Upper lobe of left lung (tissue), 6 donors: ENCODE results near the gene NHLRC2. TPM values are rescaled to one million over a fixed set of nuclear protein-coding genes. Genes with fewer than 3 reads are reported as not detected.
A peak's percentile ranks its signal among the peaks of the same experiment; 100 is the strongest.

ENCODE experiments used
- ATAC-seq, 2 donors: fragments of 200-7000 bp; cut with Tn5 transposase; one replicate each; pipeline ENCODE4 v1.9.1; 2022; ENCODE audit warnings: mild to moderate bottlenecking in 2 of 2, moderate library complexity in 2 of 2; ENCODE audit not compliant: low FRiP score in 2 of 2
- DNase-seq, 2 donors: peaks; one replicate each; pipeline ENCODE4 v3.0.0-alpha.2; 2019 to 2020
- H3K27ac ChIP-seq, 4 donors: fragments of 200-600 bp; sonication (generic); one replicate each; pipeline ENCODE4 v1.5.1; 2016 to 2019
- H3K27me3 ChIP-seq, 4 donors: fragments of 200-600 bp; sonication (generic); one replicate each; pipeline ENCODE4 v1.5.1; 2017 to 2019
- H3K36me3 ChIP-seq, 4 donors: fragments of 200-600 bp; sonication (generic); one replicate each; pipeline ENCODE4 v1.5.1; 2016 to 2019
- H3K4me1 ChIP-seq, 4 donors: fragments of 200-600 bp; sonication (generic); one replicate each; pipeline ENCODE4 v1.5.1; 2018 to 2019
- H3K4me3 ChIP-seq, 4 donors: fragments of 200-600 bp; sonication (generic); one replicate each; pipeline ENCODE4 v1.5.1; 2017 to 2019; ENCODE audit warnings: mild to moderate bottlenecking in 2 of 4, moderate library complexity in 1 of 4
- H3K9me3 ChIP-seq, 4 donors: fragments of 200-600 bp; sonication (generic); one replicate each; pipeline ENCODE4 v1.5.1; 2018 to 2019
- CTCF ChIP-seq, 6 experiments: fragments of 450-650 bp in 4 of 6; fragments of 200-600 bp in 2 of 6; sonication (generic) in 2 of 6; IDR thresholded peaks; one replicate each; pipeline ENCODE4 v1.5.1; 2016 to 2019; ENCODE audit warnings: antibody characterized with exemption in 6 of 6
- EP300 ChIP-seq, 4 donors: sonication (generic); formaldehyde crosslinking; IDR thresholded peaks; one replicate each; pipeline ENCODE4 v1.5.1; 2017; ENCODE audit warnings: antibody characterized with exemption in 4 of 4, control low read depth in 2 of 4
- POLR2A ChIP-seq, 4 donors: fragments of 450-650 bp; IDR thresholded peaks; one replicate each; pipeline ENCODE4 v1.5.1; 2016 to 2017; ENCODE audit warnings: antibody characterized with exemption in 4 of 4, mild to moderate bottlenecking in 2 of 4
- POLR2AphosphoS5 ChIP-seq, 2 donors: sonication (generic); formaldehyde crosslinking; IDR thresholded peaks; one replicate each; pipeline ENCODE4 v1.5.1; 2017; ENCODE audit warnings: antibody characterized with exemption in 2 of 2
- WGBS, 2 donors: methylation state at CpG; one replicate each; pipeline ENCODE4 v1.1.5; 2017 to 2018; 5-methylcytosine and 5-hydroxymethylcytosine counted together
- total RNA-seq, 6 donors: library from RNA; depleted of rRNA in 4 of 6; stranded (reverse); fragments of >200 nt in 4 of 6; gene quantifications; one replicate each; pipeline versions ENCODE4 v1.1.0 to v1.2.1, GENCODE V29; 2016 to 2021
- donor health status: DM: no; HTN: no; CAD: no; lungs with moderate emphysema.
- donor health status: DM: no; HTN: yes; CAD: no; lungs with severe emphysema.

Gene NHLRC2
- total RNA-seq, 6 donors from 2014 or later, result 24.2 to 55.5 (median 39.7) TPM

GRCh38 chr10:113921561-113922370 lies 67.3 kb downstream of the NHLRC2 start:
- TF ChIP-seq POLR2AphosphoS5 (IDR thresholded peaks at IDR 0.05), result peak; percentile 40 to 74
- TF ChIP-seq CTCF (IDR thresholded peaks at IDR 0.05), result no peak
- peak in 2 of 4 donors; percentile 73 to 81 for TF ChIP-seq EP300 (IDR thresholded peaks at IDR 0.05)
- peaks cover 7 to 28% (median 15%) of the 10 kb centered on the region in 4 donors for H3K4me1 ChIP-seq
- no peak for DNase-seq
- peak overlapping the region in 3 of 4 donors; percentile 47 to 73 (median 59) for H3K27ac ChIP-seq
- WGBS, 2 donors, result 46 to 48% methylated on average over 5 of the region's 5 CpGs
- no peaks in the 10 kb centered on the region for H3K36me3 ChIP-seq
- no peaks in the 10 kb centered on the region for H3K27me3 ChIP-seq
- no peak overlapping the region for H3K4me3 ChIP-seq
- ATAC-seq, result no peak
- peaks cover 0 to 4% (median 0%) of the 10 kb centered on the region in 4 donors for H3K9me3 ChIP-seq

- Histone ChIP-seq H3K4me1 (peaks cover 10 to 32% (median 21%) of the 10 kb centered on the region in 4 donors), H3K27ac (peak overlapping the region in 3 of 4 donors; percentile 47 to 73 (median 59)), H3K4me3 (no peak overlapping the region), H3K27me3 (no peaks in the 10 kb centered on the region), H3K36me3 (no peaks in the 10 kb centered on the region), H3K9me3 (peaks cover 0 to 4% (median 0%) of the 10 kb centered on the region in 4 donors)
- DNase-seq, result no peak
- TF ChIP-seq CTCF (IDR thresholded peaks at IDR 0.05), result no peak
- TF ChIP-seq POLR2AphosphoS5 (IDR thresholded peaks at IDR 0.05), result peak in 1 of 2 donors; percentile 33
- no peak for TF ChIP-seq POLR2A (IDR thresholded peaks at IDR 0.05)
- no peak for ATAC-seq
- 53 to 56% methylated on average over 6 to 8 of the region's 8 CpGs for WGBS, 2 donors
These were observed 68.5 kb downstream of the NHLRC2 start for GRCh38 chr10:113922787-113923570.

- Histone ChIP-seq H3K36me3 (no peaks in the 10 kb centered on the region), H3K27me3 (no peaks in the 10 kb centered on the region), H3K4me1 (peaks cover 10 to 33% (median 22%) of the 10 kb centered on the region in 4 donors), H3K27ac (peak overlapping the region in 1 of 4 donors; percentile 47), H3K4me3 (no peak overlapping the region), H3K9me3 (peaks cover 0 to 4% (median 0%) of the 10 kb centered on the region in 4 donors)
- DNase-seq, result no peak
- TF ChIP-seq CTCF (IDR thresholded peaks at IDR 0.05) (no peak), POLR2AphosphoS5 (IDR thresholded peaks at IDR 0.05) (no peak), EP300 (IDR thresholded peaks at IDR 0.05) (no peak), POLR2A (IDR thresholded peaks at IDR 0.05) (no peak)
- 91% methylated on average over 1 of the region's 1 CpG for WGBS, 2 donors
- ATAC-seq, result no peak
These were observed 69.7 kb downstream of the NHLRC2 start for GRCh38 chr10:113924186-113924585.

GRCh38 chr10:113924664-113925063 lies 70.2 kb downstream of the NHLRC2 start:
- DNase-seq (no peak), ATAC-seq (no peak)
- Histone ChIP-seq H3K9me3 (peaks cover 0 to 4% (median 0%) of the 10 kb centered on the region in 4 donors), H3K4me3 (no peak overlapping the region), H3K27me3 (no peaks in the 10 kb centered on the region), H3K36me3 (no peaks in the 10 kb centered on the region), H3K4me1 (peaks cover 10 to 37% (median 24%) of the 10 kb centered on the region in 4 donors), H3K27ac (peak overlapping the region in 1 of 4 donors; percentile 47)
- TF ChIP-seq EP300 (IDR thresholded peaks at IDR 0.05), result no peak
- TF ChIP-seq CTCF (IDR thresholded peaks at IDR 0.05), result no peak
- TF ChIP-seq POLR2AphosphoS5 (IDR thresholded peaks at IDR 0.05), result no peak
- no peak for TF ChIP-seq POLR2A (IDR thresholded peaks at IDR 0.05)
- 70 to 86% methylated on average over 4 of the region's 4 CpGs for WGBS, 2 donors
